ENCODE data around the gene HECTD4.

DNA sequence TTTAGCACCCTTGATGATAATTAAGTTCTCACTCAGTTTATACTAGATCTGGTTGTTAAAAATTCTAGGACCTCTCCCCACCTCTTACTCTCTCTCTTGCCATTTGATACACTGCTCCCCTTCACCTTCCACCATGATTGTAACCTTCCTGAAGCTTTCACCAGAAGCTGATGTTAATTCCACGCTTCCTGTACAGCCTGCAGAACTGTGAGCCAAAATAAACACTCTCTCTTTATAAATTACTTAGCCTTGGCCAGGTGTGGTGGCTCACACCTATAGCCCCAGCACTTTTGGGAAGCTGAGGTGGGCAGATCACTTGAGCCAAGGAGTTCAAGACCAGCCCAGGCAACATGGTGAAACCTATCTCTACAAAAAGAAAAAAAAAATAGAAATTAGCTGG is 11.1 kb upstream of the HECTD4 start:
- TF ChIP-seq, protein P1, sequence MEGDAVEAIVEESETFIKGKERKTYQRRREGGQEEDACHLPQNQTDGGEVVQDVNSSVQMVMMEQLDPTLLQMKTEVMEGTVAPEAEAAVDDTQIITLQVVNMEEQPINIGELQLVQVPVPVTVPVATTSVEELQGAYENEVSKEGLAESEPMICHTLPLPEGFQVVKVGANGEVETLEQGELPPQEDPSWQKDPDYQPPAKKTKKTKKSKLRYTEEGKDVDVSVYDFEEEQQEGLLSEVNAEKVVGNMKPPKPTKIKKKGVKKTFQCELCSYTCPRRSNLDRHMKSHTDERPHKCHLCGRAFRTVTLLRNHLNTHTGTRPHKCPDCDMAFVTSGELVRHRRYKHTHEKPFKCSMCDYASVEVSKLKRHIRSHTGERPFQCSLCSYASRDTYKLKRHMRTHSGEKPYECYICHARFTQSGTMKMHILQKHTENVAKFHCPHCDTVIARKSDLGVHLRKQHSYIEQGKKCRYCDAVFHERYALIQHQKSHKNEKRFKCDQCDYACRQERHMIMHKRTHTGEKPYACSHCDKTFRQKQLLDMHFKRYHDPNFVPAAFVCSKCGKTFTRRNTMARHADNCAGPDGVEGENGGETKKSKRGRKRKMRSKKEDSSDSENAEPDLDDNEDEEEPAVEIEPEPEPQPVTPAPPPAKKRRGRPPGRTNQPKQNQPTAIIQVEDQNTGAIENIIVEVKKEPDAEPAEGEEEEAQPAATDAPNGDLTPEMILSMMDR (IDR thresholded peaks at IDR 0.05): no peak
- TF ChIP-seq POLR2A (IDR thresholded peaks at IDR 0.05): no peak
